B cell (primary cell): ENCODE data around the gene TMEM52B. TPM values are rescaled to one million over a fixed set of nuclear protein-coding genes. Genes with fewer than 3 reads are reported as not detected.

Source experiments
- ATAC-seq: fragments of 200-7000 bp; cut with Tn5 transposase; one replicate; pipeline ENCODE4 v1.10.0; 2021; ENCODE audit warnings: low read depth, mild to moderate bottlenecking, moderate number of reproducible peaks, moderate library complexity
- CTCF ChIA-PET: fragments of 350-600 bp; sonication (Branson Sonifier 250); formaldehyde crosslinking; loops from one replicate; lab custom pipeline; 2021; ENCODE audit warnings: antibody characterized with exemption, inconsistent platforms; lab: Charles Lee
- POLR2A ChIA-PET: fragments of 350-600 bp; sonication (Branson Sonifier 250); formaldehyde crosslinking; loops from one replicate; lab custom pipeline; 2021; ENCODE audit warnings: antibody characterized with exemption; lab: Charles Lee
- DNase-seq: peaks from one replicate; pipeline ENCODE4 v3.0.0; 2013
- H2AFZ ChIP-seq: 2 replicates; pipeline ENCODE4 v1.6.1; 2012; ENCODE audit warnings: mild to moderate bottlenecking, low read depth, low read length; ENCODE audit not compliant: insufficient read depth, poor library complexity, severe bottlenecking
- H3K27ac ChIP-seq, 2 donors: 1 replicate in 1 of 2; 2 replicates in 1 of 2; pipeline ENCODE4 v1.5.1; 2012 to 2013; ENCODE audit warnings: low read length in 2 of 2, mild to moderate bottlenecking in 2 of 2, moderate library complexity in 1 of 2
- H3K27me3 ChIP-seq, 4 experiments: fragments of 200-600 bp in 1 of 4; sonication (generic) in 1 of 4; replicated peaks in 1 of 4; 1 replicate in 2 of 4; 2 replicates in 2 of 4; pipeline versions ENCODE4 v1.6.1 to v1.7.0; 2013 to 2016; ENCODE audit warnings: low read length in 3 of 4, mild to moderate bottlenecking in 2 of 4, mixed read lengths in 1 of 4, moderate library complexity in 1 of 4; ENCODE audit not compliant: insufficient read depth in 4 of 4, control insufficient read depth in 3 of 4; ENCODE audit errors: control extremely low read depth in 1 of 4
- H3K36me3 ChIP-seq, 2 experiments: replicated peaks in 1 of 2; 1 replicate in 1 of 2; 2 replicates in 1 of 2; pipeline versions ENCODE4 v1.6.1 to v1.7.1; 2013; ENCODE audit warnings: low read length in 1 of 2; ENCODE audit not compliant: insufficient read depth in 2 of 2, control insufficient read depth in 1 of 2; ENCODE audit errors: control extremely low read depth in 1 of 2, extremely low read depth in 1 of 2
- H3K4me1 ChIP-seq, 2 donors: fragments of 200-600 bp in 1 of 2; sonication (generic) in 1 of 2; 1 replicate in 1 of 2; 2 replicates in 1 of 2; pipeline versions ENCODE4 v1.5.1 to v1.6.1; 2013 to 2017; ENCODE audit warnings: low read length in 2 of 2; ENCODE audit not compliant: control insufficient read depth in 2 of 2, insufficient read depth in 2 of 2
- H3K4me2 ChIP-seq: replicated peaks from 2 replicates; pipeline ENCODE3; 2012; ENCODE audit warnings: mild to moderate bottlenecking, low read depth, low read length; ENCODE audit not compliant: poor library complexity, severe bottlenecking
- H3K4me3 ChIP-seq, 5 experiments: fragments of 200-600 bp in 1 of 5; sonication (generic) in 1 of 5; 1 replicate in 3 of 5; 2 replicates in 2 of 5; pipeline versions ENCODE4 v1.5.1 to v1.7.0; 2011 to 2016; ENCODE audit warnings: low read length in 4 of 5, mild to moderate bottlenecking in 4 of 5, low read depth in 2 of 5, control low read depth in 1 of 5, moderate library complexity in 1 of 5; ENCODE audit not compliant: insufficient read depth in 1 of 5; ENCODE audit errors: control extremely low read depth in 1 of 5, extremely low read depth in 1 of 5
- H3K79me2 ChIP-seq: fragments of 200-600 bp; sonication (generic); one replicate; pipeline ENCODE4 v1.6.0; 2016; ENCODE audit warnings: low read length; ENCODE audit not compliant: control insufficient read depth, insufficient read depth
- H3K9ac ChIP-seq: fragments of 200-600 bp; sonication (generic); 2 replicates; pipeline ENCODE4 v1.6.1; 2017; ENCODE audit warnings: mild to moderate bottlenecking, low read length, moderate library complexity
- H3K9me3 ChIP-seq, 3 donors: one replicate each; pipeline versions ENCODE4 v1.6.1 to v1.7.1; 2013; ENCODE audit warnings: low read length in 2 of 3; ENCODE audit not compliant: control insufficient read depth in 2 of 3, insufficient read depth in 1 of 3; ENCODE audit errors: control extremely low read depth in 1 of 3
- H4K20me1 ChIP-seq: 2 replicates; pipeline ENCODE4 v1.6.0; 2012; ENCODE audit warnings: mild to moderate bottlenecking, low read length; ENCODE audit not compliant: insufficient read depth, control insufficient read depth, poor library complexity, severe bottlenecking
- H3K27ac Mint-ChIP-seq: one replicate; pipeline ENCODE4 v1.8.0; 2021; ENCODE audit warnings: mixed read lengths
- H3K27me3 Mint-ChIP-seq: one replicate; pipeline ENCODE4 v1.8.0; 2021; ENCODE audit warnings: mixed read lengths
- H3K4me1 Mint-ChIP-seq: one replicate; pipeline ENCODE4 v1.8.0; 2021; ENCODE audit warnings: mixed read lengths
- H3K4me3 Mint-ChIP-seq: one replicate; pipeline ENCODE4 v1.8.0; 2021; ENCODE audit warnings: mixed read lengths
- H3K9me3 Mint-ChIP-seq: one replicate; pipeline ENCODE4 v1.8.0; 2022; ENCODE audit warnings: mixed read lengths; ENCODE audit not compliant: insufficient read depth
- CTCF ChIP-seq: fragments of 200-600 bp; IDR thresholded peaks from one replicate; pipeline ENCODE4 v1.8.0; 2022; ENCODE audit warnings: antibody characterized with exemption, mild to moderate bottlenecking
- EZH2 ChIP-seq: IDR thresholded peaks from 2 replicates; pipeline ENCODE4 v1.6.1; 2012; ENCODE audit warnings: borderline replicate concordance, low read depth, mild to moderate bottlenecking, moderate library complexity, low read length; ENCODE audit not compliant: insufficient read depth, poor library complexity, severe bottlenecking
- WGBS: methylation state at CpG from one replicate; pipeline ENCODE4 v1.1.5; 2013; ENCODE audit warnings: missing lambda C conversion rate; ENCODE audit not compliant: insufficient coverage; 5-methylcytosine and 5-hydroxymethylcytosine counted together
- intact Hi-C: fragments of 100-400 bp; cut with micrococcal nuclease; formaldehyde crosslinking; loops from one replicate; pipeline ENCODE4 v1.10.0; 2022
- polyA plus RNA-seq: library from polyadenylated mRNA; depleted of rRNA; stranded (reverse); fragments of >200 nt; gene quantifications from 2 replicates; pipeline ENCODE4 v1.2.3, GENCODE V29; 2012
- total RNA-seq, 2 donors: library from RNA; stranded (reverse); fragments of 120-200 nt in 1 of 2; gene quantifications; 1 replicate in 1 of 2; 2 replicates in 1 of 2; pipeline versions ENCODE4 v1.2.3 to v1.2.4, GENCODE V29; 2013 to 2022

The TMEM52B gene
- total and polyA plus RNA-seq, 2 donors (not counting 1 experiment from before 2014, with no cell fraction given) = 0.03 TPM; not detected in 1

- Mint-ChIP-seq H3K27ac (no peak overlapping the region), H3K27me3 (peaks cover 55% of the 10 kb centered on the region), H3K9me3 (no peaks in the 10 kb centered on the region), H3K4me1 (peaks cover 14% of the 10 kb centered on the region), H3K4me3 (no peak overlapping the region)
- H3K4me3 ChIP-seq = no peak overlapping the region
- peaks cover 0 to 28% (median 17%) of the 10 kb centered on the region in 4 experiments for H3K27me3 ChIP-seq
- no peak overlapping the region for H2AFZ ChIP-seq
- ATAC-seq (no peak), DNase-seq (no peak)
- ChIA-PET POLR2A (no interaction called here), CTCF (interaction anchor here (1.0 to 2.0 kb wide), 2 partner anchors 20 to 319 kb away, joined by 3 to 5 read pairs; no protein-coding TSS in a partner anchor)
- H3K4me2 ChIP-seq = no peak overlapping the region
- H4K20me1 ChIP-seq = no peaks in the 10 kb centered on the region
- no peaks in the 10 kb centered on the region for H3K36me3 ChIP-seq
- no peak overlapping the region for H3K9ac ChIP-seq
- peaks cover 0 to 4% (median 0%) of the 10 kb centered on the region in 3 donors for H3K9me3 ChIP-seq
- TF ChIP-seq CTCF = no peak
- TF ChIP-seq EZH2 = no peak
- no peak overlapping the region for H3K27ac ChIP-seq
- 100% methylated on average over 2 of the region's 6 CpGs for WGBS
- H3K79me2 ChIP-seq = no peaks in the 10 kb centered on the region
- H3K4me1 ChIP-seq = peaks cover 7 to 17% of the 10 kb centered on the region in 2 donors
- intact Hi-C loops = no loop called here
These were observed 45.9 kb upstream of the TMEM52B start for GRCh38 chr12:10132850-10133370.

DNA sequence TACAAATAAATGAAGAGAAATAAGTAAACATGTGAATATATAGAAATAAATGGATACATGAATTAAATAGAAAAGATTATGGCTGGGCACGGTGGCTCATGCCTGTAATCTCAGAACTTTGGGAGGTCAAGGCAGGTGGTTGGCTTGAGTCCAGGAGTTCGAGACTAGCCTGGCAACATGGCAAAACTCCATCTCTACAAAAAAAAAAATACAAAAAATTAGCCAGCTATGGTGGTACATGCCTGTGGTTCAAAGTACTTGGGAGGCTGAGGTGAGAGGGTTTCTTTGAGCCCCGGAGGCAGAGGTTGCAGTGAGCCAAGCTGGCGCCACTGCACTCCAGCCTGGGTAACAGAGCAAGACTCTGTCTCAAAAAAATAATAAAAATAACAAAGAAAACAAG is 43.7 kb upstream of the TMEM52B start:
- Mint-ChIP-seq H3K27ac (no peak overlapping the region), H3K4me1 (peaks cover 3% of the 10 kb centered on the region), H3K27me3 (peaks cover 42% of the 10 kb centered on the region), H3K4me3 (no peak overlapping the region), H3K9me3 (no peaks in the 10 kb centered on the region)
- intact Hi-C loops = no loop called here
- ATAC-seq (no peak), DNase-seq (no peak)
- Histone ChIP-seq H3K4me1 (peaks cover 0 to 4% of the 10 kb centered on the region in 2 donors), H3K4me2 (no peak overlapping the region), H2AFZ (no peak overlapping the region), H3K36me3 (no peaks in the 10 kb centered on the region), H4K20me1 (no peaks in the 10 kb centered on the region), H3K9me3 (peaks cover 0 to 4% (median 0%) of the 10 kb centered on the region in 3 donors), H3K27me3 (peaks cover 0 to 22% (median 9%) of the 10 kb centered on the region in 4 experiments), H3K9ac (no peak overlapping the region), H3K27ac (no peak overlapping the region), H3K4me3 (no peak overlapping the region), H3K79me2 (no peaks in the 10 kb centered on the region)
- CTCF ChIA-PET = interaction anchor here (0.7 kb wide), 1 partner anchor 17 kb away, joined by 3 read pairs; no protein-coding TSS in a partner anchor
- no CpG with 5 or more reads among the region's 4 CpGs for WGBS
- POLR2A ChIA-PET = no interaction called here
- no peak for TF ChIP-seq CTCF
- no peak for TF ChIP-seq EZH2
